SJCRH30 (cell line): ENCODE results near the gene GPATCH1. TPM values are rescaled to one million over a fixed set of nuclear protein-coding genes. Genes with fewer than 3 reads are reported as not detected.

Source experiments
- DNase-seq, 2 experiments: peaks; one replicate each; pipeline ENCODE4 v3.0.0-alpha.2; 2015 to 2020
- H3K27ac ChIP-seq: fragments of 250-450 bp; sonication (Bioruptor Pico); 2 replicates; pipeline ENCODE4 v1.5.1; 2020; ENCODE audit warnings: mild to moderate bottlenecking, moderate library complexity
- H3K27me3 ChIP-seq: fragments of 250-450 bp; sonication (Bioruptor Pico); 2 replicates; pipeline ENCODE4 v1.5.1; 2020; ENCODE audit warnings: mild to moderate bottlenecking, moderate library complexity
- H3K36me3 ChIP-seq: fragments of 250-450 bp; sonication (Bioruptor Pico); 2 replicates; pipeline ENCODE4 v1.5.1; 2020; ENCODE audit warnings: mild to moderate bottlenecking, moderate library complexity
- H3K4me1 ChIP-seq: fragments of 250-450 bp; sonication (Bioruptor Pico); 2 replicates; pipeline ENCODE4 v1.5.1; 2020; ENCODE audit warnings: mild to moderate bottlenecking, moderate library complexity
- H3K4me3 ChIP-seq: fragments of 250-450 bp; sonication (Bioruptor Pico); 2 replicates; pipeline ENCODE4 v1.5.1; 2020; ENCODE audit warnings: mild to moderate bottlenecking, moderate library complexity
- H3K9me3 ChIP-seq: fragments of 250-450 bp; sonication (Bioruptor Pico); replicated peaks from 2 replicates; pipeline ENCODE4 v1.5.1; 2020; ENCODE audit warnings: mild to moderate bottlenecking, moderate library complexity
- total RNA-seq: library from RNA; depleted of rRNA; stranded (reverse); fragments of >200 nt; shearing (Covaris generic); gene quantifications from 2 replicates; pipeline ENCODE4 v1.2.3, GENCODE V29; 2014

GPATCH1 gene
- total RNA-seq, 1 experiment from 2014 or later: 12.7 TPM

DNA sequence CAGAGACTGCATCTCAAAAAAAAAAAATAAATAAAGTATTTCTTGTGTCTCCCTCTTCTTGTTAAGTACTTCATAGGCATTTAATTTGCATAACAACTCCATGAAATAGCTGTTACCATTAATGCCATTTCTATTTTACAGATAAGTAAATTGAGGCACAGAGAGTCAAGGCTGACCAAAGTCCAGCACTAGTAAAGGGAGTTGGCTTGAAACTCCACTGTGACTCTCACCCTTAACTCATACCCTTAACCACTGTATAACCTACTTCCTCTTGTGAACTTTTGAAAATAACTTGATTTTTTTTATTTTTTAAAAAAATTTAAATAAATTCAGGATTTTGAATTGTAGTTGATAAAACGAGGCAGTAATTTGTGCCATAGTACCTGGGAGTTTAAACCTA lies 6.0 kb downstream of the GPATCH1 start:
- Histone ChIP-seq H3K4me3 (no peak overlapping the region), H3K4me1 (peaks cover 6% of the 10 kb centered on the region; the same call in 1 of the 2 replicates), H3K36me3 (peaks cover 27% of the 10 kb centered on the region), H3K9me3 (no peaks in the 10 kb centered on the region), H3K27me3 (no peaks in the 10 kb centered on the region), H3K27ac (no peak overlapping the region)
- no peak for DNase-seq

DNA sequence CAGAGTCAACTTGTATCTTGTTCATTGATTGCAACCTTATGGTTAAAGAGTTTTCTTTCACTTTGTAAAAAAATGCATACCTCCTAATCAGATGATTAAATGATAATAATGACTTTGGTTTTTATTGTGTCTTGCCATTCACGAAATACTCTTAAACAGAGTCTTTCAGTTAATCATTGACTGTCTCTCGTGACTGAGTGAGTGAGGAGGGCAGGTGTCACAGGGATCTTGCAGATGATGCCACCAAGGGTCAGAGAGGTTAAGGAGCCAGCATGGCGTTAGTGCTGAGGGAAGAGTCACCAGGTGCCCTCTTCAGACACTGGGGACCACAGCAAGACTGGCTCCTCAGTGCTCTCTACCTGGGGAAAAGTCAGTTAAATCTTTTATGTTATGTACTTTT lies 8.0 kb downstream of the GPATCH1 start:
- Histone ChIP-seq H3K27me3 (no peaks in the 10 kb centered on the region), H3K36me3 (peaks cover 35% of the 10 kb centered on the region), H3K9me3 (no peaks in the 10 kb centered on the region), H3K4me1 (peaks cover 4% of the 10 kb centered on the region; the same call in 1 of the 2 replicates), H3K27ac (no peak overlapping the region), H3K4me3 (no peak overlapping the region)
- DNase-seq: no peak

DNA sequence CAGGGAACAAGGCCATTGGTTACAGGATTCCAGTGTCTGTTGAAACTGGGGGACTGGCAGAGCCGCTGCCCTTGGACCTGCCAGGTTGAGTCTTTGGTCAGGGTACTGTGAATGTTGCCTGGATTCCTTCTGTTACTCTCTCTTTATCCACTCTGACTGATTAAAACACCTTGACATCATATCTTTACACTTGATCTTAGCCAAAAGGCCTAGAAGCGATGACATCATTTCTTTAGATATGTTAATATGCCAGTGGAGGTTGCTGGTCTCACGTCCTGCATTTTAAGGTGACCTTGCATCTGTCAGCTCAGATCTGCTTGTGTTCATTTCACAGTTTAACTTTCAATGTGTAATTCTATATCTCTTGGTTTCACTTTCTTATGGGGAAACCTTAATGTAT lies 9.2 kb downstream of the GPATCH1 start:
- Histone ChIP-seq H3K36me3 (peaks cover 37% of the 10 kb centered on the region), H3K4me1 (peaks cover 4% of the 10 kb centered on the region; the same call in 1 of the 2 replicates), H3K9me3 (no peaks in the 10 kb centered on the region), H3K4me3 (no peak overlapping the region), H3K27me3 (no peaks in the 10 kb centered on the region), H3K27ac (no peak overlapping the region)
- no peak for DNase-seq

DNA sequence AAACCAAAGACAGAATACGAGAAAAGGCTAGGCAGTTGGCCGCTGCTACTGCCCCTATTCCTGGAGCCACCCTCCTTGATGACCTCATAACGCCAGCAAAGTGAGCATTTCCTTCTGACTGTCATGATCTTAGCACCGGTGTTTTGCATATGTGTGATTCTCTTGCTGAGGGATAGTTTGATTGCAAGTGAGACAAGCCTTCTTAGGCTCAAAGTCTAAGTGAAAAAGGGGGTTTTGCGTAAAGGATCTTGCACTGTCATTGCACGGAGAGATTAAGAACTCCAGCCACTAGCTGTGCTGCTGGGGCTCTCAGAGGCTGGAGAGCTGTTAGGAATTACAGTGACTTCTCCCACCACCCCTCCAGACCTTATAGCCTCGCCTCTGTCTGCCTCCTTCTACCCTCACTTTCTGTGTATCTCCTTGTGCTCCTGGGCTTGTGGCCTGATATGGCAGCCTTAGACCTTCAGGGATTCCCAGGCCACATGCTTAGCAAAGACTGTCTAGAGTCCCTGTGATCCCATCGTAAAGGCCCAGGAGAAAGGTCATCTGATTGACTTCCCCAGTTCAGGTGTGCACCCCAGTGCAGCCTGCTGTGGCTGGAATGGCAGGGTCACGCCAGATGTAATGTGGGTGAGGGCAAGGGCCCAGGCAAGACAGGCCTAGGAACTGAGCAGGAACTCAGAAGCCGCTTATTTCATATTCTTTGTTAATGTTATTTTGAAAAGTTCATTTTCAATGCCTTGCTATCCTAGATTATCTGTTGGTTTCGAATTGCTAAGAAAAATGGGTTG lies 12.6 kb downstream of the GPATCH1 start:
- no peak overlapping the region for H3K4me3 ChIP-seq
- H3K4me1 ChIP-seq: no peaks in the 10 kb centered on the region
- H3K36me3 ChIP-seq: peaks cover 43% of the 10 kb centered on the region
- no peak overlapping the region for H3K27ac ChIP-seq
- H3K9me3 ChIP-seq: no peaks in the 10 kb centered on the region
- H3K27me3 ChIP-seq: no peaks in the 10 kb centered on the region
- DNase-seq: no peak

DNA sequence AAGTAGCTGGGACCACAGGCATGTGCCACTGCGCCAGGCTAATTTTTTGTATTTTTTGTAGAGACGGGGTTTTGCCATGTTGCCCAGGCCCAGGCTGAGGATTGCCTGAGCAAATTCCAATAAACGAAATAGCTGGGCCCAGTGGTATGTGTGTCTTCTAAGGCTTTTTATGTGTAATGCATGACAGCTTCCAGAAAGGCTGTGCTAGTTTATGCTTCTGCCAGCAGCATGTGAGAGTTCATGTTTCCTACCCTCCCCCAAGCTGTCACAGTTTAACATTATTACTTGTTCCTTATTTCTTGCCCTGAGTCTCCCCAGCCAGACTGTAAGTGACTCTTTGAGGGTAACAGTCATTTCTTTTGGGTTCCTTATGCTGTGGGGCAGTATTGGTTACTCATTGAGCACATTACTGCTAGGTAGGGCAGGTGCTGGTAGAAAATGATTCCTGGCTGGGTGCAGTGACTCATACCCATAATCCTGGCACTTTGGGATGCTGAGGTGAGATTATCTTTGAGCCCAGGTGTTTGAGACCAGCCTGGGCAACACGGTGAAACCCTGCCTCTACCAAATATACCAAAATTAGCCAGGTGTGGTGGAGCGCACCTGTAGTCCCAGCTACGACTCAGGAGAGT lies 13.6 kb downstream of the GPATCH1 start:
- Histone ChIP-seq H3K27ac (no peak overlapping the region), H3K36me3 (peaks cover 39% of the 10 kb centered on the region), H3K4me1 (no peaks in the 10 kb centered on the region), H3K9me3 (no peaks in the 10 kb centered on the region), H3K27me3 (no peaks in the 10 kb centered on the region), H3K4me3 (no peak overlapping the region)
- DNase-seq: no peak

DNA sequence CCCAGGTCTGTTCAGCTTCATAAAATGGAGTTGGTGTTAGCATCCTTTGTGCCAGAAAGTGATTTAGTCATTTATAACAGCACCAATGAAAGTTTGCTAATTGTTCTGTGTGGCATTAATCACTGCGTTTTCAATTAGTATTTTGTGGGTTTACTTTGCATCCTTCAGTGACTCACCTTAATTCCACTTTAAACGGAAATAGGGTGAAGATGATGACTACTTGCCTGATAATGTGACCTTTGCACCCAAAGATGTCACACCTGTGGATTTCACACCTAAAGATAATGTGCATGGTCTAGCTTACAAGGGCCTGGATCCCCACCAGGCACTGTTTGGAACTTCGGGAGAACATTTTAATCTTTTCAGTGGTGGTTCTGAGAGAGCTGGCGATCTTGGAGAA lies 15.0 kb downstream of the GPATCH1 start:
- Histone ChIP-seq H3K9me3 (no peaks in the 10 kb centered on the region), H3K4me1 (no peaks in the 10 kb centered on the region), H3K36me3 (peaks cover 31% of the 10 kb centered on the region), H3K4me3 (no peak overlapping the region), H3K27me3 (no peaks in the 10 kb centered on the region), H3K27ac (no peak overlapping the region)
- no peak for DNase-seq

DNA sequence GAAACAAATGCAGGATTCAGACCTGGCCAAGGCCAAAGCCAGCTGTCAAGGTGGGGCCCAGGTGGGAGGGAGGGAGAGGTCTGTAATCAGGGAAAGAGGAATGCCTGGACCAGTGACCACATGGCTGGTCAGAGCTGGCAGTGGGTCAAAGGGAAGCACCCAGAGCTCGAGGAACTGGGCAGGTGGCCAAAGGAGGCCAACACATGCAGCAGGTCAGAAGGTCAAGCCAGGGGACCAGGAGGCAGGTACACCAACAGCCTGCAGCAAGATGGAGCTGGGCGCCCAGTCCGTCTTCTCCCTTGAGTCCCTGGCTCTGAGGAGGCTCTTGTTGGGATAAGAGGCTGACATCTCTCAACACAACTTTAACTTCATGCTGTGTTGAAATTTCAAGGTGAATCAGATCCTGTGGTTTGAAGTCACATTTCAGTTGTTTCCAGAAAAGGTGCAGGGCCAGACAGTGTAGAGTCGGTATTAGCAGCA lies 17.1 kb downstream of the GPATCH1 start:
- Histone ChIP-seq H3K36me3 (peaks cover 47% of the 10 kb centered on the region), H3K4me3 (no peak overlapping the region), H3K4me1 (no peaks in the 10 kb centered on the region), H3K27ac (no peak overlapping the region), H3K27me3 (no peaks in the 10 kb centered on the region), H3K9me3 (no peaks in the 10 kb centered on the region)
- no peak for DNase-seq

DNA sequence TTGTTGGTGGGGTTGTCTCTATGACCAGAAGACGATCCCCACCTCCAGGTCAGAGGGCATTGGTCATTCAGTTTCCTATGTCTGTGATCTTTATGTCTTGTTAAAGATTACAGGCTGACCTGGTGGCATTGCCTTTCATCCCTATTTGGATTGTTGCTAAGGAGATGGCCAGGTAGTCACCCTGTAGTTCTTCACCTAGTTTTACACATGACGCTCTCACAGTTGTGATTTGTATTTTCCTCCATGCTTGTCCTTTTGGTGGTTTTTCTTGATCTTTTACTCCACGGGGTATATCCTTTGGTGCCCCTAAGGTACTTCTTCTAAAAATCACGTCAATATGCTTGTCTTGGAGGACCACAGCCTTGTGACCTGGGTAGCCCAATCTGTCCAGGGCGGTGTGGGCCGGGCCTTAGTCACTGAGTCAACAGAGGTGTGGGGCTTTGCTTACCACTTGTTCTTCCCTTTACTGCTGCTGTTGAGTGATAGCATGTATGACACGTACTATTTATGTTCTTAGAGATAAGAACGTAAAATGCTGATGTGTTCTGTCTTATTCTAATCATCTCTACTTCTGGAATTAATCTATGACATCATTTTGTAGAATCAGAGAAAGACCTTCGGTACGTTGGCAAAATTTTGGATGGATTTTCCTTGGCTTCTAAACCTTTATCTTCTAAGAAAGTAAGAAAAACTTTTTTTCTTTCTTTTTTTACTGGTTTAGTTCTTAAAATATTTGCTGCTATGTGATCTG lies 20.1 kb downstream of the GPATCH1 start:
- Histone ChIP-seq H3K36me3 (peaks cover 40% of the 10 kb centered on the region), H3K4me1 (no peaks in the 10 kb centered on the region), H3K27ac (no peak overlapping the region), H3K4me3 (no peak overlapping the region), H3K27me3 (no peaks in the 10 kb centered on the region), H3K9me3 (no peaks in the 10 kb centered on the region)
- no peak for DNase-seq

DNA sequence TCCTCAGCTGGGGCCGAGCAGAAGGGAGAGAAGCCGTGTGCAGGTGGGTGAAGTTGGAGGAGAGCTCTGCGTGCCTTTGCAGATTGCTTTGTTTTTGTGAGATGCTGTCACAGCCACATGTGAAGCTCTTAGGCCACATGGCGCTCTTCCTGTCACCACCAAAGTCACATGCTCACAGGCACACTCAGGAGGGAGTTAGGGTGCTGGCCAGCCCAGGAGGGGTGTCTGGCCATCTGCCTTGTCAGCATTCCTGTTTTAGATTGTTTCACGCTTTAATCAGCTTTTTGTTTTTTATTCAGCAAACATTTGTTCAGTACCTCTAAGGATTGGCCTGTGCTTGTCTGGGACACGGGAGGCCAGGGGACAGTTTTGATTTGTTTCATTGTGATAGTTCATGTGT lies 21.9 kb downstream of the GPATCH1 start:
- no peaks in the 10 kb centered on the region for H3K4me1 ChIP-seq
- H3K36me3 ChIP-seq: peaks cover 53% of the 10 kb centered on the region
- no peak overlapping the region for H3K4me3 ChIP-seq
- no peak overlapping the region for H3K27ac ChIP-seq
- no peaks in the 10 kb centered on the region for H3K27me3 ChIP-seq
- no peaks in the 10 kb centered on the region for H3K9me3 ChIP-seq
- no peak for DNase-seq

DNA sequence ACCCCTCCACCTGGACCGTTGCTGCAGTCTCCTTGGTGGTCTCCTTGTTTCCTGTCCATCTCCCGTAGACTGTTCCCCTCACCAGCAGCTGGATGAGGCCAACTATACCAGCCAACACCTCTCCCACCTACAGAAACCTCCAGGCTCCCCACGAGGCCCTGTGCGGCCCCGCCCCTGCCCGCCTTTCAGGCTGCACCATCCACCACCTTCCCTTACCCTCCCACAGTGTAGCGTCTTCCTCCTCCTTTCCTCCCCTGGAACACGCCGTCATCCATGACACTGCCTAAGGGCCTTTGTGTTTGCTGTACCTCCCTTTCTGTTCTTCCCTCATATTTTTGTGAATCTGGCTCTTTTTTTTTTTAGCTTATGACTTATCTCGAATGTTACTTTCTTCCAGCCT lies 27.2 kb downstream of the GPATCH1 start:
- Histone ChIP-seq H3K36me3 (peaks cover 49% of the 10 kb centered on the region), H3K9me3 (no peaks in the 10 kb centered on the region), H3K4me3 (no peak overlapping the region), H3K4me1 (no peaks in the 10 kb centered on the region), H3K27me3 (no peaks in the 10 kb centered on the region), H3K27ac (no peak overlapping the region)
- no peak for DNase-seq

DNA sequence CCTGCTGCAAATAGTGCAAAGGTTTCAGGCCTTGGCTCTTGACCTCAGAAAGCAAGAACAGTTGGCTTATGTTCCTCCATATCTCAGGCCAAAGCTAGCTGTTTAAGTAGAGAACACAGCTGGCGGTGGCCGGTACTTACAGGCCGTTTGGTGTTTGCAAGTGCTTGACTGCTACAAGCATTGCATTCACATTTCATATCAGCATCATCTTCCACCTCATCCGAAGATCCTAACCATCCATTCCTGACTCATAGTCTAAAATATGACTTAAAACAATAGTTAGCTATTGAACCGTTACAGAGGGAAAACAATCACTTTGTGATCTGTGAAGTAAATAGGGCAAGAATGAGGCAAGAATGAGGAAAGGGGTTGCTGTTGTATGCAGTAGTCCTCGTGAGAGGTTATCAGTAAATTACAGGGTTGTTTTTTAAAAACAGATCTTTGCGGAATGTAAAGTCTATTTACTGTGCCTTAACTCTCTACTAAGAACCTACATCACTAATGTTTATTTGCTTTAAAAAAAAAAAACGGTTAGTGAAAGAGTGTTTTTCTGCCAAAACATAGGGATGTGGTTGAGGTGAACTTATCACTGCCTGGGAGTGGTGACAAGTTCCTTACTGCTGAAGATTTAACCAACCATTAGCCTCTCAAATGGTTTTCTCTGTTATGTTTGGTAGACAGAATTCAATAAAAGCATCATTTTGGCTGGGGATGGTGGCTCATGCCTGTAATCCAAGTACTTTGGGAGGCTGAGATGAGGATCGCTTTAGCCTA lies 29.3 kb downstream of the GPATCH1 start:
- no peak for DNase-seq
- no peak overlapping the region for H3K27ac ChIP-seq

DNA sequence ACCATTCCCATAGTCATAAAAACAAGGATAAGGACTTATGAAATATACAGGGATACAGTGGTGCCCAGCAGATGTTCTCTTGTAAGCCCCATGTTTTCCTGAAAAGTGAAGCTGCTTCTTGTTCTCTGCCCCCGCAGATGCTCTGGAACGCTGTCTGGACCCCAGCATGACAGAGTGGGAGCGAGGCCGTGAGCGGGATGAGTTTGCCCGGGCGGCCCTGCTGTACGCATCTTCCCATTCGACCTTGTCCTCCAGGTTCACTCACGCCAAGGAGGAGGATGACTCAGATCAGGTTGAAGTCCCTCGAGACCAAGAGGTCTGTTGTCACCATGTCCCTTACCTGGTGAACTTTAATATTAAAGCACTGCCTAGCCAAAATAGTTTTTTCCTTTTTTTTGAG lies 30.6 kb downstream of the GPATCH1 start:
- Histone ChIP-seq H3K4me3 (no peak overlapping the region), H3K9me3 (no peaks in the 10 kb centered on the region), H3K27ac (no peak overlapping the region), H3K27me3 (no peaks in the 10 kb centered on the region), H3K4me1 (no peaks in the 10 kb centered on the region), H3K36me3 (peaks cover 61% of the 10 kb centered on the region)
- DNase-seq: no peak

More for the DNA sequence above, 29.3 kb downstream of the GPATCH1 start:
- Histone ChIP-seq H3K4me3 (no peak overlapping the region), H3K4me1 (no peaks in the 10 kb centered on the region), H3K27me3 (no peaks in the 10 kb centered on the region), H3K36me3 (peaks cover 58% of the 10 kb centered on the region), H3K9me3 (no peaks in the 10 kb centered on the region)

DNA sequence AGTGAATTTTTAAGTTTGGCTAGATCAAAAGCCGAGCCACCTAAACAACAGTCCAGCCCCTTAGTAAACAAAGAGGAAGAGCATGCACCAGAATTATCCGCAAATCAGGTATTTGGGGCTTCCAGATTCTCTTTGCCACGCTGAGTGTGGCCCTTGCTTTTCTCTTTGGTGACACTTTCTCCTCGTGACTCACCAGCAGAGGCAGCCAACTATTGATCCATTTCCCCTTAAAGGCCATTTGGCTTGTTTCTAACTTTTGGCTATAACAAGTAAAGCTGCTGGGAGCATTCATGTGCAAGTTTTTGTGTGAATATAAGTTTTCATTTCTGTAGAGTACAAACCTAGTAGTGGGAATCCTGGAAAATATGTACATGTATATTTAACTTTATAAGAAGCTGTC lies 33.3 kb downstream of the GPATCH1 start:
- Histone ChIP-seq H3K27ac (no peak overlapping the region), H3K36me3 (peaks cover 60% of the 10 kb centered on the region), H3K27me3 (no peaks in the 10 kb centered on the region), H3K4me1 (no peaks in the 10 kb centered on the region), H3K4me3 (no peak overlapping the region), H3K9me3 (no peaks in the 10 kb centered on the region)
- DNase-seq: no peak

DNA sequence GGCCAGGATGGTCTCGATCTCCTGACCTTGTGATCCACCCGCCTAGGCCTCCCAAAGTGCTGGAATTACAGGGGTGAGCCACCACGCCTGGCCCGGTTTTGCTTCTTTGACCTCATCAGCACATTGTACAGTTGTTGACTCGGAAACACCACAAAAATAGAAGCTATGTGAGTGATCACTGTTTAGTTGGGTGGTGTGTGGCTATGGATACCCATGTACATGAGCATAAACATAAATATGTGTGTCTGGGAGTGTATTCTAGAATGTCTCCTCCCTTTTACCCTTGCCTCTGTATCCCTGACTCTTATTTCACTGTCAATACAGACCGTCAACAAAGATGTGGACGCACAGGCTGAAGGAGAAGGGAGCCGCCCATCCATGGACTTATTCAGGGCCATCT lies 36.5 kb downstream of the GPATCH1 start:
- DNase-seq: no peak
- Histone ChIP-seq H3K4me1 (no peaks in the 10 kb centered on the region), H3K27ac (no peak overlapping the region), H3K4me3 (no peak overlapping the region), H3K36me3 (peaks cover 43% of the 10 kb centered on the region), H3K9me3 (no peaks in the 10 kb centered on the region), H3K27me3 (no peaks in the 10 kb centered on the region)
